ENCODE results near the gene LIMS1. TPM values are rescaled to one million over a fixed set of nuclear protein-coding genes. Genes with fewer than 3 reads are reported as not detected.
"Not testable (repeated sequence)": the region's sequence is repeated elsewhere in the genome, so short reads cannot be mapped to it uniquely, and the experiment has no call there.

LIMS1 gene
- total RNA-seq, 1 donor from 2014 or later = 144 TPM

- Mint-ChIP-seq H3K27me3 (ENCODE audit: unreplicated experiment) (peaks cover 1% of the 10 kb centered on the region), H3K36me3 (ENCODE audit: low read depth, unreplicated experiment) (peaks cover 24% of the 10 kb centered on the region), H3K4me1 (ENCODE audit: unreplicated experiment) (peaks cover 41% of the 10 kb centered on the region), H3K27ac (ENCODE audit: unreplicated experiment) (no peak overlapping the region), H3K4me3 (ENCODE audit: unreplicated experiment) (no peak overlapping the region), H3K9me3 (ENCODE audit: unreplicated experiment) (no peaks in the 10 kb centered on the region)
- TF ChIP-seq CTCF (IDR thresholded peaks at IDR 0.05; ENCODE audit: unreplicated experiment) = no peak
- no peak for DNase-seq (ENCODE audit: low spot score)
Measured at GRCh38 chr2:108640731-108641130, 106.5 kb downstream of the LIMS1 start.

- no peak for DNase-seq (ENCODE audit: low spot score)
- peaks cover 30% of the 10 kb centered on the region for H3K36me3 Mint-ChIP-seq (ENCODE audit: low read depth, unreplicated experiment)
- no peaks in the 10 kb centered on the region for H3K9me3 Mint-ChIP-seq (ENCODE audit: unreplicated experiment)
- no peak overlapping the region for H3K27ac Mint-ChIP-seq (ENCODE audit: unreplicated experiment)
- TF ChIP-seq CTCF (IDR thresholded peaks at IDR 0.05; ENCODE audit: unreplicated experiment) = no peak
- H3K27me3 Mint-ChIP-seq (ENCODE audit: unreplicated experiment) = peaks cover 4% of the 10 kb centered on the region
- H3K4me1 Mint-ChIP-seq (ENCODE audit: unreplicated experiment) = peaks cover 36% of the 10 kb centered on the region
- no peak overlapping the region for H3K4me3 Mint-ChIP-seq (ENCODE audit: unreplicated experiment)
Measured at GRCh38 chr2:108641756-108642155, 107.5 kb downstream of the LIMS1 start.

- H3K27ac Mint-ChIP-seq (ENCODE audit: unreplicated experiment) = no peak overlapping the region
- H3K36me3 Mint-ChIP-seq (ENCODE audit: low read depth, unreplicated experiment) = peaks cover 30% of the 10 kb centered on the region
- no peak for DNase-seq (ENCODE audit: low spot score)
- no peaks in the 10 kb centered on the region for H3K9me3 Mint-ChIP-seq (ENCODE audit: unreplicated experiment)
- peaks cover 4% of the 10 kb centered on the region for H3K27me3 Mint-ChIP-seq (ENCODE audit: unreplicated experiment)
- H3K4me3 Mint-ChIP-seq (ENCODE audit: unreplicated experiment) = no peak overlapping the region
- no peak for TF ChIP-seq CTCF (IDR thresholded peaks at IDR 0.05; ENCODE audit: unreplicated experiment)
- H3K4me1 Mint-ChIP-seq (ENCODE audit: unreplicated experiment) = peaks cover 25% of the 10 kb centered on the region
Measured at GRCh38 chr2:108643261-108643849, 109.1 kb downstream of the LIMS1 start.

GRCh38 chr2:108643862-108644261 lies 109.6 kb downstream of the LIMS1 start:
- H3K27me3 Mint-ChIP-seq (ENCODE audit: unreplicated experiment); DNase-seq (ENCODE audit: low spot score); H3K4me3 Mint-ChIP-seq (ENCODE audit: unreplicated experiment); H3K27ac Mint-ChIP-seq (ENCODE audit: unreplicated experiment); H3K9me3 Mint-ChIP-seq (ENCODE audit: unreplicated experiment): not testable (repeated sequence)
- peaks cover 25% of the 10 kb centered on the region for H3K4me1 Mint-ChIP-seq (ENCODE audit: unreplicated experiment)
- H3K36me3 Mint-ChIP-seq (ENCODE audit: low read depth, unreplicated experiment) = peaks cover 30% of the 10 kb centered on the region

GRCh38 chr2:108644446-108644845 lies 110.2 kb downstream of the LIMS1 start:
- H3K9me3 Mint-ChIP-seq (ENCODE audit: unreplicated experiment); H3K27ac Mint-ChIP-seq (ENCODE audit: unreplicated experiment); H3K27me3 Mint-ChIP-seq (ENCODE audit: unreplicated experiment); DNase-seq (ENCODE audit: low spot score); H3K4me3 Mint-ChIP-seq (ENCODE audit: unreplicated experiment): not testable (repeated sequence)
- Mint-ChIP-seq H3K4me1 (ENCODE audit: unreplicated experiment) (peaks cover 21% of the 10 kb centered on the region), H3K36me3 (ENCODE audit: low read depth, unreplicated experiment) (peaks cover 30% of the 10 kb centered on the region)

GRCh38 chr2:108648796-108649195 lies 114.5 kb downstream of the LIMS1 start:
- Mint-ChIP-seq H3K4me1 (ENCODE audit: unreplicated experiment) (peaks cover 11% of the 10 kb centered on the region), H3K36me3 (ENCODE audit: low read depth, unreplicated experiment) (peaks cover 22% of the 10 kb centered on the region)
- H3K4me3 Mint-ChIP-seq (ENCODE audit: unreplicated experiment); H3K27ac Mint-ChIP-seq (ENCODE audit: unreplicated experiment); H3K9me3 Mint-ChIP-seq (ENCODE audit: unreplicated experiment); H3K27me3 Mint-ChIP-seq (ENCODE audit: unreplicated experiment); DNase-seq (ENCODE audit: low spot score): not testable (repeated sequence)

- H3K27me3 Mint-ChIP-seq (ENCODE audit: unreplicated experiment); DNase-seq (ENCODE audit: low spot score); H3K27ac Mint-ChIP-seq (ENCODE audit: unreplicated experiment); H3K9me3 Mint-ChIP-seq (ENCODE audit: unreplicated experiment); H3K36me3 Mint-ChIP-seq (ENCODE audit: low read depth, unreplicated experiment); H3K4me3 Mint-ChIP-seq (ENCODE audit: unreplicated experiment): not testable (repeated sequence)
- peaks cover 13% of the 10 kb centered on the region for H3K4me1 Mint-ChIP-seq (ENCODE audit: unreplicated experiment)
Measured at GRCh38 chr2:108650465-108650864, 116.2 kb downstream of the LIMS1 start.

- H3K4me1 Mint-ChIP-seq (ENCODE audit: unreplicated experiment) = peaks cover 13% of the 10 kb centered on the region
- not testable (repeated sequence) for H3K36me3 Mint-ChIP-seq (ENCODE audit: low read depth, unreplicated experiment); H3K9me3 Mint-ChIP-seq (ENCODE audit: unreplicated experiment); H3K4me3 Mint-ChIP-seq (ENCODE audit: unreplicated experiment); H3K27ac Mint-ChIP-seq (ENCODE audit: unreplicated experiment); H3K27me3 Mint-ChIP-seq (ENCODE audit: unreplicated experiment); DNase-seq (ENCODE audit: low spot score)
Measured at GRCh38 chr2:108651468-108651867, 117.2 kb downstream of the LIMS1 start.

- peaks cover 16% of the 10 kb centered on the region for H3K4me1 Mint-ChIP-seq (ENCODE audit: unreplicated experiment)
- not testable (repeated sequence) for H3K4me3 Mint-ChIP-seq (ENCODE audit: unreplicated experiment); H3K36me3 Mint-ChIP-seq (ENCODE audit: low read depth, unreplicated experiment); H3K27me3 Mint-ChIP-seq (ENCODE audit: unreplicated experiment); H3K27ac Mint-ChIP-seq (ENCODE audit: unreplicated experiment); H3K9me3 Mint-ChIP-seq (ENCODE audit: unreplicated experiment); DNase-seq (ENCODE audit: low spot score)
Measured at GRCh38 chr2:108652187-108652931, 118.1 kb downstream of the LIMS1 start.
